Natural killer cell (primary cell): ENCODE data around the gene CCDC88C. TPM values are rescaled to one million over a fixed set of nuclear protein-coding genes. Genes with fewer than 3 reads are reported as not detected.

ENCODE experiments used
- ATAC-seq, 3 donors: fragments of 150-1000 bp in 2 of 3; fragments of 200-7000 bp in 1 of 3; cut with Tn5 transposase; 1 replicate in 1 of 3; 2 replicates in 2 of 3; pipeline ENCODE4 v1.10.0; 2021; ENCODE audit warnings: mild to moderate bottlenecking in 2 of 3, moderate library complexity in 2 of 3
- DNase-seq, 2 donors: peaks; one replicate each; pipeline versions ENCODE4 v3.0.0 to v3.0.0-alpha.2; 2013 to 2021; ENCODE audit warnings: mixed read lengths in 1 of 2
- H3K27ac ChIP-seq: one replicate; pipeline ENCODE4 v1.5.1; 2013; ENCODE audit warnings: mild to moderate bottlenecking, low read length
- H3K27me3 ChIP-seq: one replicate; pipeline ENCODE4 v1.6.1; 2013; ENCODE audit warnings: low read length; ENCODE audit not compliant: control insufficient read depth, insufficient read depth
- H3K36me3 ChIP-seq: one replicate; pipeline ENCODE4 v1.6.1; 2013; ENCODE audit warnings: low read length; ENCODE audit not compliant: control insufficient read depth, insufficient read depth
- H3K4me1 ChIP-seq: one replicate; pipeline ENCODE4 v1.6.1; 2013; ENCODE audit warnings: low read length; ENCODE audit not compliant: control insufficient read depth, insufficient read depth
- H3K4me3 ChIP-seq: one replicate; pipeline ENCODE4 v1.5.1; 2013; ENCODE audit warnings: low read length
- H3K9me3 ChIP-seq: one replicate; pipeline ENCODE4 v1.6.1; 2013; ENCODE audit warnings: low read length; ENCODE audit not compliant: control insufficient read depth, insufficient read depth
- H3K27ac Mint-ChIP-seq, 2 donors: one replicate each; pipeline ENCODE4 v1.8.0; 2022; ENCODE audit warnings: mild to moderate bottlenecking in 2 of 2, mixed read lengths in 2 of 2, moderate library complexity in 1 of 2
- H3K27me3 Mint-ChIP-seq, 2 donors: one replicate each; pipeline ENCODE4 v1.8.0; 2022; ENCODE audit warnings: low read depth in 2 of 2, mixed read lengths in 2 of 2
- H3K36me3 Mint-ChIP-seq: one replicate; pipeline ENCODE4 v1.8.0; 2022; ENCODE audit warnings: mixed read lengths
- H3K4me1 Mint-ChIP-seq, 2 donors: one replicate each; pipeline ENCODE4 v1.8.0; 2022; ENCODE audit warnings: mixed read lengths in 2 of 2
- H3K4me3 Mint-ChIP-seq: one replicate; pipeline ENCODE4 v1.8.0; 2022; ENCODE audit warnings: mild to moderate bottlenecking, moderate library complexity, mixed read lengths
- H3K9me3 Mint-ChIP-seq, 2 donors: one replicate each; pipeline ENCODE4 v1.8.0; 2022; ENCODE audit warnings: mixed read lengths in 2 of 2
- CTCF ChIP-seq: fragments of 200-600 bp; IDR thresholded peaks from one replicate; pipeline ENCODE4 v1.8.0; 2022; ENCODE audit warnings: antibody characterized with exemption
- WGBS: methylation state at CpG from one replicate; pipeline ENCODE4 v1.1.7; 2013; ENCODE audit warnings: missing lambda C conversion rate; ENCODE audit not compliant: insufficient coverage; 5-methylcytosine and 5-hydroxymethylcytosine counted together
- intact Hi-C: fragments of 100-400 bp; cut with micrococcal nuclease; formaldehyde crosslinking; loops from one replicate; pipeline ENCODE4 v1.14.2; 2022
- total RNA-seq, 4 donors: library from RNA; stranded (reverse); fragments of 120-200 nt in 1 of 4; gene quantifications; one replicate each; pipeline versions ENCODE4 v1.2.3 to v1.2.4, GENCODE V29; 2013 to 2022

CCDC88C gene
- total RNA-seq, 3 donors from 2014 or later (not counting 1 experiment from before 2014, with no cell fraction given) = 432 to 516 (median 438) TPM

DNA sequence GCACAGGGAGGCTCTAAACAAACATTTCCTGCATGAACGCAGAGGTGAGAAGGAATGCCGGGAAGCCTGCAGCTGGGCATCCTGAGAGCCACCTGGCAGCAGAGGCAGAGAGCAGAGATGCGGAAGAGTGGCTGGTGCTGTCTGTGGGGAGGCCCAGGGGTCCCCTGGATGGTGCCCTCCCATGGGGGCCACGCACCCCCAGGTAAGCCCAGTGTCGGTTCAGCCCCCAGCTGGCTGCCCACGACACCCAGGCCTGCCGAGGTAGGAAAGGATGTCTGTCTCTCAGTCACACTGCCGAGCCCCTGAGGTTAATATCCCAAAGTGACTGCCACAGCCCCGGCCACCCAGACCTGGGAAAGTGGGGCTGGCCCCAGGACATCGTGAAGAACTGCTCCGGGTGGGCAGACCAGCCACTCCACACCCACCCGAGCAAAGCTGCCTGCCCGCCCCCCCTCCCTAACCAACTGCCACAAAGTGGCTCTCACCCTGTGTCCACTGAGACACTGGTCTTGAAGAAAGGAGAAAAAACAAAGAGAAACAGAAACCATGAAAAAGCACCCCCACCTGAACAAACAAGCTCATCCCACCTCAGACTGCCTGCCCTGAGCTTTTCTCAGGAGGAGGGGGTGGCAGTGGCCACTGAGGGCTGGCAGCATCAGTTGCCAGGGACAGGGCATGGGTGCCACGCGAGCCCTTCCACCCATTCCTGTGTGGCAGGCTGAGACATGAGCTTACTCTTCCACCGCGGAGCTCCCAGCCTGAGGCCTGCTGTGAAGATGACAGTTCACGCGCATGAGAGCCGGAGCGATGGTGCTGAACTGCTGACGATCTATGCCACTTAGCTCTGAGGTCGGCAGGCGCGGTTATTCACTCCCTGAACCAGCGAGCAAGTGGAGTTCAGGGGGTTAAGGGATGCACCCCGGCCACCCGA lies 40.8 kb downstream of the CCDC88C start:
- Mint-ChIP-seq H3K36me3 (no peaks in the 10 kb centered on the region), H3K27me3 (no peaks in the 10 kb centered on the region), H3K4me3 (peak overlapping the region; percentile 79), H3K9me3 (no peaks in the 10 kb centered on the region), H3K4me1 (peaks cover 97 to 100% of the 10 kb centered on the region in 2 donors), H3K27ac (peak overlapping the region; percentile 96 to 98)
- TF ChIP-seq CTCF = no peak
- no peak overlapping the region for H3K4me3 ChIP-seq
- peak overlapping the region; percentile 86 for H3K27ac ChIP-seq
- intact Hi-C loops = loop anchor here (1.0 to 5.0 kb wide), 2 partner anchors 14 to 150 kb away; no protein-coding TSS in a partner anchor
- no peaks in the 10 kb centered on the region for H3K27me3 ChIP-seq
- peak; percentile 35 to 58 (median 56) for ATAC-seq
- H3K9me3 ChIP-seq = no peaks in the 10 kb centered on the region
- WGBS = 52% methylated on average over 27 of the region's 28 CpGs
- H3K4me1 ChIP-seq = peaks cover 98% of the 10 kb centered on the region
- peaks cover 6% of the 10 kb centered on the region for H3K36me3 ChIP-seq
- DNase-seq = peak; percentile 65 to 66

- no peaks in the 10 kb centered on the region for H3K9me3 Mint-ChIP-seq
- Histone ChIP-seq H3K27me3 (no peaks in the 10 kb centered on the region), H3K9me3 (no peaks in the 10 kb centered on the region), H3K27ac (peak overlapping the region; percentile 86), H3K36me3 (peaks cover 11% of the 10 kb centered on the region), H3K4me3 (no peak overlapping the region), H3K4me1 (peaks cover 98% of the 10 kb centered on the region)
- DNase-seq = no peak
- H3K27ac Mint-ChIP-seq = peak overlapping the region; percentile 96 to 98
- peaks cover 94 to 100% of the 10 kb centered on the region in 2 donors for H3K4me1 Mint-ChIP-seq
- peak overlapping the region; percentile 79 for H3K4me3 Mint-ChIP-seq
- H3K27me3 Mint-ChIP-seq = no peaks in the 10 kb centered on the region
- intact Hi-C loops = loop anchor here (2.0 to 5.0 kb wide), 2 partner anchors 51 to 149 kb away; no protein-coding TSS in a partner anchor
- no peak for TF ChIP-seq CTCF
- no peaks in the 10 kb centered on the region for H3K36me3 Mint-ChIP-seq
- no peak for ATAC-seq
- 88% methylated on average over 25 of the region's 25 CpGs for WGBS
Observed at GRCh38 chr14:91375720-91376452, 41.7 kb downstream of the CCDC88C start.

GRCh38 chr14:91374879-91375702 lies 42.5 kb downstream of the CCDC88C start:
- Histone ChIP-seq H3K9me3 (no peaks in the 10 kb centered on the region), H3K4me3 (no peak overlapping the region), H3K36me3 (peaks cover 11% of the 10 kb centered on the region), H3K27me3 (no peaks in the 10 kb centered on the region), H3K27ac (peak overlapping the region; percentile 86), H3K4me1 (peaks cover 100% of the 10 kb centered on the region)
- DNase-seq = peak; percentile 41 to 78
- ATAC-seq = peak; percentile 8 to 39 (median 33)
- 62% methylated on average over 26 of the region's 26 CpGs for WGBS
- no peaks in the 10 kb centered on the region for H3K9me3 Mint-ChIP-seq
- intact Hi-C loops = loop anchor here (2.0 to 5.0 kb wide), 2 partner anchors 50 to 148 kb away; no protein-coding TSS in a partner anchor
- H3K27me3 Mint-ChIP-seq = no peaks in the 10 kb centered on the region
- peak overlapping the region; percentile 96 to 98 for H3K27ac Mint-ChIP-seq
- H3K4me3 Mint-ChIP-seq = peak overlapping the region; percentile 84
- no peaks in the 10 kb centered on the region for H3K36me3 Mint-ChIP-seq
- H3K4me1 Mint-ChIP-seq = peaks cover 94 to 98% of the 10 kb centered on the region in 2 donors
- no peak for TF ChIP-seq CTCF
